Measurements from ENCODE around the gene CFAP410. TPM values are rescaled to one million over a fixed set of nuclear protein-coding genes. Genes with fewer than 3 reads are reported as not detected.

CFAP410 gene
- total RNA-seq, 1 experiment from 2014 or later, result 33.4 TPM

GRCh38 chr21:44331209-44331608 lies 8.0 kb downstream of the CFAP410 start:
- no peak for DNase-seq (ENCODE audit: low read depth)

GRCh38 chr21:44330698-44331097 lies 8.5 kb downstream of the CFAP410 start:
- no peak for DNase-seq (ENCODE audit: low read depth)

- no peak for DNase-seq (ENCODE audit: low read depth)
Observed at GRCh38 chr21:44329971-44330681, 9.1 kb downstream of the CFAP410 start.

GRCh38 chr21:44329086-44329889 lies 9.9 kb downstream of the CFAP410 start:
- peak; percentile 26 for DNase-seq (ENCODE audit: low read depth)

- no peak for DNase-seq (ENCODE audit: low read depth)
Observed at GRCh38 chr21:44328242-44328895, 10.8 kb downstream of the CFAP410 start.

GRCh38 chr21:44327603-44327974 lies 11.6 kb downstream of the CFAP410 start:
- no peak for DNase-seq (ENCODE audit: low read depth)

GRCh38 chr21:44326716-44327602 lies 12.2 kb downstream of the CFAP410 start:
- no peak for DNase-seq (ENCODE audit: low read depth)

GRCh38 chr21:44326272-44326647 lies 12.9 kb downstream of the CFAP410 start:
- no peak for DNase-seq (ENCODE audit: low read depth)

- DNase-seq (ENCODE audit: low read depth), result no peak
Observed at GRCh38 chr21:44325386-44326271, 13.6 kb downstream of the CFAP410 start.

GRCh38 chr21:44324854-44325107 lies 14.4 kb downstream of the CFAP410 start:
- DNase-seq (ENCODE audit: low read depth), result no peak

- DNase-seq (ENCODE audit: low read depth), result no peak
Observed at GRCh38 chr21:44324106-44324853, 14.9 kb downstream of the CFAP410 start.

GRCh38 chr21:44323591-44323990 lies 15.6 kb downstream of the CFAP410 start:
- no peak for DNase-seq (ENCODE audit: low read depth)

- DNase-seq (ENCODE audit: low read depth), result no peak
Observed at GRCh38 chr21:44322621-44323325, 16.4 kb downstream of the CFAP410 start.

- DNase-seq (ENCODE audit: low read depth), result no peak
Observed at GRCh38 chr21:44321846-44322450, 17.2 kb downstream of the CFAP410 start.

GRCh38 chr21:44320847-44321246 lies 18.3 kb downstream of the CFAP410 start:
- no peak for DNase-seq (ENCODE audit: low read depth)

GRCh38 chr21:44319407-44320065 lies 19.7 kb downstream of the CFAP410 start:
- DNase-seq (ENCODE audit: low read depth), result no peak

- no peak for DNase-seq (ENCODE audit: low read depth)
Observed at GRCh38 chr21:44318489-44319285, 20.5 kb downstream of the CFAP410 start.

GRCh38 chr21:44317871-44318270 lies 21.3 kb downstream of the CFAP410 start:
- DNase-seq (ENCODE audit: low read depth), result no peak

Measured in M059J (cell line).